A549 treated with Hydrocortisone at 1 μM for 4 hours (cell line): ENCODE results near the gene LDLR. TPM values are rescaled to one million over a fixed set of nuclear protein-coding genes. Genes with fewer than 3 reads are reported as not detected.

Experiments used
- total RNA-seq: library from RNA; stranded (reverse); fragments of 200-300 nt; extraction: Qiagen RNA extraction; gene quantifications from 5 replicates; pipeline ENCODE4 v1.2.3, GENCODE V29; 2022

Gene LDLR
- total RNA-seq: 20.6 to 28.5 TPM (median 27.5 TPM) in 5 replicates

GRCh38 chr19:11089254-11090013 is at the start of gene LDLR:
TSS of gene LDLR (plus strand) at chr19:11089463. CDS start at chr19:11089549, 86 bp downstream.

GRCh38 chr19:11155373-11156120 is 66.3 kb downstream of the LDLR start, which contains the start of gene SPC24:
TSS of gene SPC24 (minus strand) at chr19:11155782. CDS start at chr19:11155776, 6 bp downstream.

Other genes starting within 250 kb of the LDLR start
- 0.10 to 0.18 TPM (median 0.14 TPM) in 5 replicates for gene C19orf38, start 241.0 kb upstream of the LDLR start, total RNA-seq
- gene CARM1, start 217.9 kb upstream of the LDLR start, total RNA-seq: 41.2 to 47.8 TPM (median 46.2 TPM) in 5 replicates
- gene YIPF2, start 160.8 kb upstream of the LDLR start, total RNA-seq: 17.6 to 22.1 TPM (median 18.7 TPM) in 5 replicates
- 12.6 to 20.3 TPM (median 17.7 TPM) in 5 replicates for gene TIMM29, start 160.7 kb upstream of the LDLR start, total RNA-seq
- gene SMARCA4, start 128.4 kb upstream of the LDLR start, total RNA-seq: 8.4 to 10.2 TPM (median 9.3 TPM) in 5 replicates
- 15.2 to 22.2 TPM (median 20.0 TPM) in 5 replicates for gene SPC24, start 66.3 kb downstream of the LDLR start, total RNA-seq
- gene KANK2, start 108.1 kb downstream of the LDLR start, total RNA-seq: 38.3 to 64.7 TPM (median 53.7 TPM) in 5 replicates
- not detected in 5 replicates for gene ANGPTL8, start 150.2 kb downstream of the LDLR start, total RNA-seq
- gene DOCK6, start 173.1 kb downstream of the LDLR start, total RNA-seq: 7.9 to 10.2 TPM (median 9.3 TPM) in 5 replicates
- gene TSPAN16, start 206.7 kb downstream of the LDLR start, total RNA-seq: not detected in 5 replicates